Left colon (tissue), 2 donors: Measurements from ENCODE around the gene MOV10L1. TPM values are rescaled to one million over a fixed set of nuclear protein-coding genes. Genes with fewer than 3 reads are reported as not detected.
A peak's percentile ranks its signal among the peaks of the same experiment; 100 is the strongest.
"Not testable (repeated sequence)": the region's sequence is repeated elsewhere in the genome, so short reads cannot be mapped to it uniquely, and the experiment has no call there.

Source experiments
- ATAC-seq: fragments of 200-7000 bp; cut with Tn5 transposase; one replicate; pipeline ENCODE4 v1.9.1; 2020; ENCODE audit warnings: mild to moderate bottlenecking, moderate library complexity
- DNase-seq, 2 donors: peaks; one replicate each; pipeline ENCODE4 v3.0.0-alpha.2; 2020
- intact Hi-C, 2 donors: fragments of 100-400 bp; cut with DNase I in 1 of 2; cut with micrococcal nuclease in 1 of 2; formaldehyde crosslinking; loops; one replicate each; pipeline versions ENCODE4 v1.11.2 to v1.14.0; 2022; cut with DNase I, micrococcal nuclease
- total RNA-seq, 2 donors: library from RNA; stranded (reverse); fragmentation: NEBNext Ultra II Directional; extraction: Animal tissue kit (Norgen Biotek cat#: 25700); gene quantifications; one replicate each; pipeline ENCODE4 v1.2.1, GENCODE V29; 2021
- donor health status: DM: no; HTN: no; CAD: no.
- donor health status: DM: yes; HTN: yes; CAD: no.

The MOV10L1 gene
- total RNA-seq, 2 donors from 2014 or later, result 0.70 TPM; not detected in 1

DNA sequence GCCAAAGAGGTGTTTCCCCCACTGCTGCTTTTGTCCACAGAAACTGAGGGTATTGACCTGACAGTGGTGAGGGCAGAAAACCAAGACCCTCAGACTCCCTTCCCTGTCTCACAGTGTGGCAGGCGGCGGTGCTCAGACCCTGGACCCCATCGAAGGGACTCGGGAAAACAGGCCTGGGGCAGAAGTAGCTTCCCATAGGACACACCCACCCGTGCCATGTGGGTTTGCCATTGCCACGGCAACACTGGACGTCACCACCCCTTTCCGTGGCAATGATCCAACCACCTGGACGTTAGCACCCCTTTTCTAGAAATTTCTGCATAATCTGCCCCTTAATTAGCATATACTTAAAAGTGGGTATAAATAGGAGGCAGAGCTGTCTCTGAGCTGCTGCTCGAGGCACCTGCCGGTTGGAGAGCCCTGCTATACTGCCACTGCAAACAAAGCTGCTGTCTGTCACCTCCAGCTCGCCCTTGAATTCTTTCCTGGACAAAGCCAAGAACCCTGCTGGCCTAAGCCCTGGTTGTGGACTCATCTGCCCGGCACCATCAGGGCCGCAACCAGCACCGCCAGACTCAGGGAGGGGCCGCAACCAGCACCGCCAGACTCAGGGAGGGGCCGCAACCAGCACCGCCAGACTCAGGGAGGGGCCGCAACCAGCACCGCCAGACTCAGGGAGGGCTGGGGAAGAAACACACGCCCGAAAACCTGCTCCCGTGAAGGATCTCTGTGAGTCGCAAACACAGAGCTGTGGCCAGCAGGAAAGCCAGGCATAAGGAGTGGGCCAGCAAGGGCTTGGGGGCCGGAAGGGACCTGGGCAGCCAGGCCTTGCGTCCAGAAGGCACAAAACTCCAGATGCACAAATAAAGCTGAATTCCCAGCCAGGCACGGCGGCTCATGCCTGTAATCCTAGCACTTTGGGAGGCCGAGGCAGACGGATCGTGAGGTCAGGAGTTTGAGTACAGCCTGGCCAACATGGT lies 15.0 kb upstream of the MOV10L1 start:
- peak; percentile 52 to 53 for DNase-seq
- intact Hi-C loops, result no loop called here
- peak; percentile 80 for ATAC-seq

DNA sequence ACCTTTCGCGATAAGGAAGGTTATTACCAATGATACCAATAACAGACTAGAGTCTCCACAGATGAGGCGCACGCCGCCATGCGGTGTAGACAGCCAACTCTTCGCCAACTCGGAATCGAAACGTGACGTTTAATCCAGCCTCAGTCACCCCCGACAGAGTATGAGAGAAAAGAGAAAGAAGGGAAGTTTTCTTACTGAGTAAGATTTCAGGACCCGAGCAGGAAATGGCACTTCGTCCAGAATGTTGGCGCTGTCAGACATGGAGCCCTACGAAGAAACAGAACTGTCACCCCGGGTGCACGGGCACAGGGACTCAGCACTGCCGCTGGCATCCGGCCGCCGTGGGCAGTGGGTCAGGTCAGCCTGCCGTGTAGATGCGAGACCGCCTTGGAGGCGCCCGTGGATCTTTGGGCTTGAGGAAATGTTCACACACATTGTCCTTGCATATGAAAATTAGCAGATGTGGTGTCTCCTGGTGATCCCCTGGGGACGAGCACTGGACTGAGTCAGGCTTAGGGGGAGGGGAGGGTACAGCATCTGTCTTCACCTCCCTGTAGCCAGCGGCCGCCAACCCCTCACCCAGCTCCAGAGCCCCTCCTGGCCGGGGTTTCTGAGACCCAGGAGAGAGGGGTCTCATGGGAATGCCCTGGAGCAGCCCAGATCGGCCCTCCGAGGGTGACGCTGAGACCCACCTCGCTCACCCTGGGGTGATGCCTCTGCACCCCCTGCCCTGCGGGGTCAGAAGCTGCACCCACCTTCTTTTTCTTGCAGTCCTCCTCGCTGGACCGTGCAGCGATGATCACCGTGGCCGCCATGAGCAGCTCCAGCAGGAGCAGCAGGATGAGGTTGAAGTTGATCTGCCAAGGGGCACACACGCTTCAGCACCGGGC lies 12.9 kb upstream of the MOV10L1 start:
- no peak for ATAC-seq
- intact Hi-C loops, result no loop called here

GRCh38 chr22:50078246-50078645 lies 11.6 kb upstream of the MOV10L1 start:
- DNase-seq (no peak), ATAC-seq (no peak)
- intact Hi-C loops, result no loop called here

More for the DNA sequence above, 12.9 kb upstream of the MOV10L1 start:
- no peak for DNase-seq

- intact Hi-C loops, result no loop called here
- DNase-seq (no peak), ATAC-seq (peak; percentile 48)
Measured at GRCh38 chr22:50078761-50079160, 11.0 kb upstream of the MOV10L1 start.

GRCh38 chr22:50080077-50080465 lies 9.7 kb upstream of the MOV10L1 start:
- no peak for DNase-seq
- ATAC-seq, result no peak
- intact Hi-C loops, result no loop called here

- DNase-seq, result peak in 1 of 2 donors; percentile 10
- no peak for ATAC-seq
- intact Hi-C loops, result no loop called here
Measured at GRCh38 chr22:50081426-50082196, 8.2 kb upstream of the MOV10L1 start.

DNA sequence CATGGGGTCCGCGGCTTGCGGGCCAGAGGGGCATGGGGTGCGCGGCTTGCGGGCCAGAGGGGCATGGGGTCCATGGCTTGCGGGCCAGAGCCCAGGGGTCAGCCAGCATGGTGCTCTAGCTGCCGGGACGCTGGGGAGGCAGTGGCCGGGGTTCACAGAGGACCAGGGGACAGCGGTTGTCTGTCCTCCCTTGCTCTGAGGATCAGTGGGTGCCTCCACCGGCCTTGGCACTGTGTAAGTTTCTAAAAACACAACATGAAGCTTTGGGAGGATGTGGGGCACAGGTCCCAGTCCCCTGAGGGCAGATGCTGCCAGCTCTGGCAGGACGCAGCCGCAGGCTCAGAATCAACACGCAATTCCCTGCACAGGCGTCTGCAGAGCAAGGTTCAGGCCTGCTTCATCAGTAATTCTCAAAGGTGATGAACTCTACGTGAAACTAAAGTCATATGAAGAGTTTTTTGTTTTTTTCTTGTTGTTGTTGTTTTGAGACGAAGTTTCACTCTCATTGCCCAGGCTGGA lies 7.5 kb upstream of the MOV10L1 start:
- DNase-seq, result peak in 1 of 2 donors; percentile 5
- intact Hi-C loops, result no loop called here
- ATAC-seq, result no peak

GRCh38 chr22:50082961-50083461 lies 6.8 kb upstream of the MOV10L1 start:
- ATAC-seq (peak; percentile 80), DNase-seq (peak; percentile 23 to 38)
- intact Hi-C loops, result no loop called here

DNA sequence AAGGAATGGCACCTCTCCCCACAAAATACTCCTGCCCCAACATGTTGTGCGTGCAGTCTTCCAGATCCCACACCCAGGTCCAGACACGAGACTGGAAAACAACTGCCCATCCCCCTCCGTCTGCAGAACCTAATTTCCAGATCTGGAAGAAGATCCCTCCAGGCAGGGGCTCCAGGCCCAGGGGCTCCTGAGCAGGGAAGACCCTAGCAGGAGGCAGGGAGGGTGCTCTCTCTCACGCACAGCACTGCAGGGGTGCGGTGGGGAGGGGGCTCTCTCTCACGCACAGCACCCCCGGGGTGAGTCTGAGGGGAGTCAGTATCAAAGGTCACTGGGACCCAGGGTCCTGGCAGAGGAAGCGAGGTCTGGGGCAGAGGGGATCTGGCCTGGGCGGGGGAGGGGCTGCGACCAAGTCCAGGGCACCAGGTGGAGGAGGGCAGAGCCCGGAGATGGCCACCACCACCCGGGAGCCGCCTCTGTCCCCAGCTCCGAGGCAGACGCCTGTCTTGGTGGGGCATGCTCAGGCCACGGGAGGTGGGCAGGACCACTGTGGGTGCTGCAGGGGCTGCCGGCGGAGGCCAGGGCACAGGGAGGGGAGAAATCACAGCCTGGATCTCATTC lies 6.2 kb upstream of the MOV10L1 start:
- DNase-seq, result peak in 1 of 2 donors; percentile 17
- intact Hi-C loops, result no loop called here
- ATAC-seq, result no peak

DNA sequence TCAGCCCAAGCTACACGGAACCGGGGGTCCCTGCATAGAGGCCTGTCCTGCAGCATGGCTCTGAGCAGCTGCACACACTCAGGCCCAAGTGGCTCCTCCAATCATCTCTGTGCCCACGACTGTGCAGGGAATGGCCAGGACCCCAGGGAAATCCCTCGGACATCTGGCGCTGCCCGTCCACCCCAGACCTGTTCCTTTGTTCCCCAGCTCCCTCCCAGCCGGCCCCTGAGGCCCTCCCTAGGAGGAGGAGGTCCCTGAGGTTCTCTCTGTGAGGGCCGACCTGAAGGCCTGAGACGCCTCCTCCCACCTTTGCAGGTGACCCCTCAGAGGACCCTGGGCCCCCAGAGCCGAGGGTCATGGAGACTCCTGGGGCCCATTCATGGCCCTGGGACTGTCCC lies 5.7 kb upstream of the MOV10L1 start:
- intact Hi-C loops, result no loop called here
- DNase-seq, result peak in 1 of 2 donors; percentile 14
- ATAC-seq, result no peak

- ATAC-seq (no peak), DNase-seq (peak in 1 of 2 donors; percentile 12)
- intact Hi-C loops, result no loop called here
Measured at GRCh38 chr22:50084614-50085021, 5.2 kb upstream of the MOV10L1 start.

GRCh38 chr22:50085211-50085972 lies 4.4 kb upstream of the MOV10L1 start, which contains the start of gene MLC1:
Gene MLC1, minus strand, starts transcription at chr22:50085426. Its CDS starts 524 bp downstream, at chr22:50084902.
- no peak for ATAC-seq
- intact Hi-C loops, result no loop called here

DNA sequence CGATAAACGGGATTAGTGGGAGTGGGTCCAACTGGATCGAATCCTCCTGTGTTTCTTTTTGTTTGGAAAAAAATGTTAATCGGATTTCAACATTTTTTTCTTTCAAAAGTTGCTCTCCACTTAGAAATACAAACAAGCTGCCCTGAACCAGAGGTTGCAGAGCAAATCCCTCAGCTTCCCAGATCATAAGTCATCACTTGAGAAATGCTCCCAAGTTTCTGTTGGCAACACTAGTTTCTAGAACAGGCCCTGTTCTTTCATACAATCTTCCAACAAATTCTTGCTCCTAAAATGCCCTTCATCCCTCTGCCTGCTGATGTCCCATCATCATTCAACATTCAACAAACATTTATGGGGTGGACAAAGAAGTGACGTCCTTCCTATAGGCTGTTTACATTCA lies 3.3 kb upstream of the MOV10L1 start:
- ATAC-seq, result no peak
- intact Hi-C loops, result no loop called here
- DNase-seq, result peak in 1 of 2 donors; percentile 1

More at GRCh38 chr22:50085211-50085972, 4.4 kb upstream of the MOV10L1 start, which contains the start of gene MLC1:
- DNase-seq, result peak in 1 of 2 donors; percentile 15

GRCh38 chr22:50086975-50087374 lies 2.8 kb upstream of the MOV10L1 start:
- intact Hi-C loops, ATAC-seq: not testable (repeated sequence)

DNA sequence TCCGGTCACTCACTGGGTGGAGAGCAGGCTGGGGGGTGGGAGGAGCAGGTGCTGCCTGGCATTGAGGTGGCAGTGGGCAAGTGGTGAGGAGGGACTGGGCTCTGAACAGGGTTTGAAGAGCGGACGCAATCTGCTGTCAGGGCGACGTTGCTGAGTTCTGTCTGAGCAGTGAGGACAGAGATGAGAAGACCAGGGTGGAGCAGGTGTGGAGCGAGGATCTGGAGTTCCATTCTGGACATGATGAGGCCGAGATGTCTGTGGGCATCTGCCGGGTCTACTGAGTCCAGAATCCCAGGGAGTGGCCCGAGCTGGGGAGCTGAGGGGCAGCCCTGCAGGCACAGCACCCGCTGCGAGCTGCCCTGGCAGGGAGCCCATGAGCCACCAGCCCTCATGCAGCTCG lies 2.2 kb upstream of the MOV10L1 start:
- DNase-seq (no peak), ATAC-seq (no peak)
- intact Hi-C loops, result no loop called here

More at GRCh38 chr22:50086975-50087374, 2.8 kb upstream of the MOV10L1 start:
- DNase-seq, result not testable (repeated sequence)

DNA sequence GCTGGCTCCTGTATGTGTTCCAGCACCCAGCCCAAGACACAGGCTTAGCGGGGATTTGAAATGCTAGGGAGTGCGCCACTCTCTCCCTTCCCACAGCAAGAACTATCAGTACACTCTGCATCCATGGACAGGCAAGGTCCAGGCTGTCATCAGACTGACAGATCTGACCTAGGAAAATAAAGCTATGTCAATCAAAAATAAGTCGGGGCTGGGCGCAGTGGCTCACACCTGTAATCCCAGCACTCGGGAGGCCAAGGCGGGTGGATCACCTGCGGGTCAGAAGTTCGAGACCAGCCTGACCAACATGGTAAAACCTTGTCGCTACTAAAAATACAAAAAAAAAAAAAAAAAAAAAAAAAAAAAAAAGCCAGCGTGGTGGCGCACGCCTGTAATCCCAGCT lies 1.7 kb upstream of the MOV10L1 start:
- no peak for DNase-seq
- intact Hi-C loops, result no loop called here
- ATAC-seq, result no peak

GRCh38 chr22:50089231-50089630 lies 575 bp upstream of the MOV10L1 start:
- no peak for DNase-seq
- no peak for ATAC-seq
- intact Hi-C loops, result no loop called here
